GM12878 (cell line): ENCODE results near the gene C17orf114.
A peak's percentile ranks its signal among the peaks of the same experiment; 100 is the strongest.

Experiments used
- JUND ChIP-seq: IDR thresholded peaks from 2 replicates; pipeline ENCODE4 v1.6.1; 2012; ENCODE audit warnings: low read depth, mild to moderate bottlenecking, low read length, improper control_type of control experiment, moderate library complexity
- POLR2A ChIP-seq: IDR thresholded peaks from 2 replicates; pipeline ENCODE4 v1.6.1; 2011; ENCODE audit warnings: low read depth, mild to moderate bottlenecking, low read length

DNA sequence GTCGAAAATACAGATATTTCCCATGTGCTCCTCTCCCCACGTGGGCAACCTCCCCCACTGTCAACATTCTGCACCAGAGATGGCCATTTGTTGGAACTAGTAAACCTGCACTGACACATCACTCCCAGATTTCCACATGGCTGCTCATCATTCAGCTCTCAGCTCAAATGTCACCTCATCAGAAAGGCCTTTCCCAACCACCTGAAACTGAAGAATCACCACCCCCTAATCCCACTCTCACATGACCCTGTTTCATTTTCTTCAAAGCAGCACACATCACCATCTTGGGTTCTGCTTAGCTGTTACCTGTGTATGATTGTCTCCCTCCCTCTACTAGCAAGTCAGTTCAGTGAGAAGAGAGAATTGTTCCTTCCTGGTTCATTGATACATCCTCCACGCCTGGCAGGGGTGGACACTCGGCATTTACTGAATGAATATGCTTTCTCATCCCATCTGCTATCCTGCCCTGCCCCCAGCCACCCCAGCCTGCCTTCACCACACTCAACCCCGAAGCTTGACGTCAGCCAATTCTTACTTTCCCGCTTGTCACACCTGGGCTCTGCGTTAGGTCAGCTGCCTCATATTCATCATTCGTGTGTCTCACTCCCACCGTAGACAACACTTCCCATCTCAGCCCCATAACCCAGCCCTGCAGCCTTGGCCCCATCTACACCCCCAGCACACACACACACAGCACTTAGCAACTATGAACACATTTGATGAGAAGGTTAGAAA, 1.5 kb downstream of the C17orf114 start:
- TF ChIP-seq JUND = no peak
- TF ChIP-seq POLR2A = 0 out of 2 replicates have a peak, but pooled peaks have one; percentile 21
